Mammary epithelial cell (primary cell): ENCODE results near the gene ATP8A2.

Source experiments
- EZH2 ChIP-seq: IDR thresholded peaks from 2 replicates; pipeline ENCODE4 v1.6.1; 2012; ENCODE audit warnings: low read length, inconsistent platforms, borderline replicate concordance
- TF ChIP-seq, protein P1 (sequence below), 2 donors: IDR thresholded peaks in 1 of 2; conservative IDR thresholded peaks in 1 of 2; 2 replicates each; pipeline ENCODE4 v1.5.1; 2011 to 2012; ENCODE audit warnings: inconsistent platforms in 2 of 2, low read length in 2 of 2, mild to moderate bottlenecking in 2 of 2, control low read depth in 1 of 2, low read depth in 1 of 2; ENCODE audit not compliant: insufficient read depth in 1 of 2; ENCODE audit errors: extremely low read depth in 1 of 2

DNA sequence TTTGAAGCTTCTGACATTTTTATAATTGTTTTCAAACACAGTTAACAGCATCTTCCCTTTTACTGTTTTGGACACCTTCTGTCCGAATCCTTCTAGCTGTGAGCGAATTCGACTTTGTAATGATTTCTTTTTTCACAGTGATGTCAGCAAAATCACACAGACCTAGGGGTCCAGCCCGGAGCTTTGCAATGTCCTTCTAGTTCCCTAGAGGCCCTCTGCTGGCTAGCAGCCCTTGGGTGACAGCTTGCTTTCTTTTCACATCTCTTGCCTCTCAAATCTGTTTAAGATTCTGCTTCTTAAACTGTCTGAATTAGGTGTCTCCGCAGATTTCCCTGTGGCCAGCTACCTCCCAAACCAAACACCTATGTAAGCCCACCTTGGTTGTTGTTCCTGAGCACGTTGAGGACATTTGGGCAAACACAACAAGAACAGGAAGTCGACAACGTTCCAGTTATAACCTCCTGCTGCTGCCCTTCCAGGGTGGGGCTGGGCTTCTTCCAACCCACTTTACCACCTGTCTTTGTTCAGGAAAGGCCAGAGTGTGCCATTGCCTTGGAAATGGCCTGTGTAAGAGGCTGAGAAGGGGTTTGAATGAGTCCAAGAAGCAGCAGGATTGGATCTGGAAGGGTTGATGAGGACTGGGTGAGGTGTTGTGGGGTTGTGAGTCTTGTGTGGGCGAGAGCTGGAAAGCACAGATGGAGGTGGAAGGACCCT is 123.1 kb downstream of the ATP8A2 start:
- TF ChIP-seq, protein P1, sequence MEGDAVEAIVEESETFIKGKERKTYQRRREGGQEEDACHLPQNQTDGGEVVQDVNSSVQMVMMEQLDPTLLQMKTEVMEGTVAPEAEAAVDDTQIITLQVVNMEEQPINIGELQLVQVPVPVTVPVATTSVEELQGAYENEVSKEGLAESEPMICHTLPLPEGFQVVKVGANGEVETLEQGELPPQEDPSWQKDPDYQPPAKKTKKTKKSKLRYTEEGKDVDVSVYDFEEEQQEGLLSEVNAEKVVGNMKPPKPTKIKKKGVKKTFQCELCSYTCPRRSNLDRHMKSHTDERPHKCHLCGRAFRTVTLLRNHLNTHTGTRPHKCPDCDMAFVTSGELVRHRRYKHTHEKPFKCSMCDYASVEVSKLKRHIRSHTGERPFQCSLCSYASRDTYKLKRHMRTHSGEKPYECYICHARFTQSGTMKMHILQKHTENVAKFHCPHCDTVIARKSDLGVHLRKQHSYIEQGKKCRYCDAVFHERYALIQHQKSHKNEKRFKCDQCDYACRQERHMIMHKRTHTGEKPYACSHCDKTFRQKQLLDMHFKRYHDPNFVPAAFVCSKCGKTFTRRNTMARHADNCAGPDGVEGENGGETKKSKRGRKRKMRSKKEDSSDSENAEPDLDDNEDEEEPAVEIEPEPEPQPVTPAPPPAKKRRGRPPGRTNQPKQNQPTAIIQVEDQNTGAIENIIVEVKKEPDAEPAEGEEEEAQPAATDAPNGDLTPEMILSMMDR (conservative IDR thresholded peaks at IDR 0.05 in 1 of 2, IDR thresholded peaks at IDR 0.05 in 1 of 2; ENCODE audit: extremely low read depth in 1 of 2, insufficient read depth in 1 of 2, low read depth in 1 of 2, low read length in 2 of 2) = no peak
- no peak for TF ChIP-seq EZH2
